Measurements from ENCODE around the gene CDK5RAP3. TPM values are rescaled to one million over a fixed set of nuclear protein-coding genes. Genes with fewer than 3 reads are reported as not detected.
A peak's percentile ranks its signal among the peaks of the same experiment; 100 is the strongest.
"Not testable (repeated sequence)": the region's sequence is repeated elsewhere in the genome, so short reads cannot be mapped to it uniquely, and the experiment has no call there.

Gene CDK5RAP3
- total RNA-seq, 1 donor from 2014 or later, result 148 TPM

DNA sequence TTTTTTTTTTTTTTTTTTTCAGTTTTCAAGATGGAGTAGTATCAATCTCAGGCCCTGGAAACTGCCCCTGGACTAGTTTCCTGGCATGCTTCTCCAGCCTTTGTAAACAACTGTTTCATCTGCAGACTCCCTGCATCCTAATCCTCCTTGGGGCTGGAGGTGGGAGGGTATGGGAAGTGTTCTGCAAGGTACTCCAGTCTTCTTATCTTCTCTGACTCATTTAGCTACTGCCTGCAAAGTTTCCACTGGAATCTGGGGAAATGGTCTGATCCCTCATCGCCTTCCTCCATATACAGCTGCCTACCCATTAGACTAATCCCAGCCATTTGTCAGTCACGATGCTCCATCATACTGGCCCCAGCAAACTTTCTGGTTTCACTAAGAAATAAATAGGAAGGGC lies 45.2 kb downstream of the CDK5RAP3 start:
- peaks cover 14% of the 10 kb centered on the region for H3K27me3 Mint-ChIP-seq (ENCODE audit: unreplicated experiment)
- peaks cover 10% of the 10 kb centered on the region for H3K4me1 Mint-ChIP-seq (ENCODE audit: unreplicated experiment)
- H3K36me3 Mint-ChIP-seq (ENCODE audit: unreplicated experiment), result no peaks in the 10 kb centered on the region
- no peaks in the 10 kb centered on the region for H3K9me3 Mint-ChIP-seq (ENCODE audit: unreplicated experiment)
- DNase-seq (ENCODE audit: extremely low spot score, unreplicated experiment), result no peak
- TF ChIP-seq, protein P1, sequence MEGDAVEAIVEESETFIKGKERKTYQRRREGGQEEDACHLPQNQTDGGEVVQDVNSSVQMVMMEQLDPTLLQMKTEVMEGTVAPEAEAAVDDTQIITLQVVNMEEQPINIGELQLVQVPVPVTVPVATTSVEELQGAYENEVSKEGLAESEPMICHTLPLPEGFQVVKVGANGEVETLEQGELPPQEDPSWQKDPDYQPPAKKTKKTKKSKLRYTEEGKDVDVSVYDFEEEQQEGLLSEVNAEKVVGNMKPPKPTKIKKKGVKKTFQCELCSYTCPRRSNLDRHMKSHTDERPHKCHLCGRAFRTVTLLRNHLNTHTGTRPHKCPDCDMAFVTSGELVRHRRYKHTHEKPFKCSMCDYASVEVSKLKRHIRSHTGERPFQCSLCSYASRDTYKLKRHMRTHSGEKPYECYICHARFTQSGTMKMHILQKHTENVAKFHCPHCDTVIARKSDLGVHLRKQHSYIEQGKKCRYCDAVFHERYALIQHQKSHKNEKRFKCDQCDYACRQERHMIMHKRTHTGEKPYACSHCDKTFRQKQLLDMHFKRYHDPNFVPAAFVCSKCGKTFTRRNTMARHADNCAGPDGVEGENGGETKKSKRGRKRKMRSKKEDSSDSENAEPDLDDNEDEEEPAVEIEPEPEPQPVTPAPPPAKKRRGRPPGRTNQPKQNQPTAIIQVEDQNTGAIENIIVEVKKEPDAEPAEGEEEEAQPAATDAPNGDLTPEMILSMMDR (IDR thresholded peaks at IDR 0.05), result no peak
- H3K27ac Mint-ChIP-seq (ENCODE audit: unreplicated experiment), result no peak overlapping the region
- H3K4me3 Mint-ChIP-seq (ENCODE audit: unreplicated experiment), result no peak overlapping the region

DNA sequence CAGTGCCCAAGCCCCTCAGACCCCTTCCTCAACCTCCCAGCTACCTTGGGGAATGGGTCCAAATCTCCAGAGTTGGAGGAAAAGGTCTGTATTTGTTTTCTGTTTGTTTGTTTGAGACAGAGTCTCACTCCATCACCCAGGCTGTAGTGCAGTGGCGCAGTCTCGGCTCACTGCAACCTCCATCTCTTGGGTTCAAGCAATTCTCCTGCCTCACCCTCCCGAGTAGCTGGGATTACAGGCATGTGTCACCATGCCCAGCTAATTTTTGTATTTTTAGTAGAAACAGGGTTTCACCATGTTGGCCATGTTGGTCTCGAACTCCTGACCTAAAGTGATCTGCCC lies 46.9 kb downstream of the CDK5RAP3 start:
- H3K4me3 Mint-ChIP-seq (ENCODE audit: unreplicated experiment); H3K4me1 Mint-ChIP-seq (ENCODE audit: unreplicated experiment); H3K9me3 Mint-ChIP-seq (ENCODE audit: unreplicated experiment); H3K27ac Mint-ChIP-seq (ENCODE audit: unreplicated experiment); DNase-seq (ENCODE audit: extremely low spot score, unreplicated experiment); H3K36me3 Mint-ChIP-seq (ENCODE audit: unreplicated experiment): not testable (repeated sequence)
- peaks cover 15% of the 10 kb centered on the region for H3K27me3 Mint-ChIP-seq (ENCODE audit: unreplicated experiment)

DNA sequence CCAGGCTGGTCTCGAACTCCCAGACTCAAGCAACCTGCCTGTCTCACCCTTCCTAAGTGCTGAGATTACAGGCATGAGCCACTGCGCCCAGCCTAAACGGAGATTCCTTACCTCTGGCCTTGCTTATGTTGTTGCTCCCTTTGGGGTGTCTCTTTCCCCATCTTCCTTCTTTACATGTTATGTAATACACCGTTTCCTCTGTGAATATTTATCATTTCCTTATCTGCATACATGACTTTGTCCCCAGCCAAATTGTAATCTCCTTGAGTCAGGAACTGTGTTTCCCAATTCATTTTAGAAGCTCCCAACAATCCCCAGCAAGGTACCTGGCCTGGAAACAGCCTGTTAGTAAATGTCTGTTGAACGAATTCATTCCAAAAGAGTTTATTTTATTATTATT lies 51.0 kb downstream of the CDK5RAP3 start:
- Mint-ChIP-seq H3K9me3 (ENCODE audit: unreplicated experiment) (no peaks in the 10 kb centered on the region), H3K4me1 (ENCODE audit: unreplicated experiment) (peaks cover 35% of the 10 kb centered on the region), H3K27ac (ENCODE audit: unreplicated experiment) (no peak overlapping the region), H3K4me3 (ENCODE audit: unreplicated experiment) (no peak overlapping the region), H3K36me3 (ENCODE audit: unreplicated experiment) (no peaks in the 10 kb centered on the region), H3K27me3 (ENCODE audit: unreplicated experiment) (peaks cover 8% of the 10 kb centered on the region)
- no peak for DNase-seq (ENCODE audit: extremely low spot score, unreplicated experiment)
- TF ChIP-seq, protein P1 (IDR thresholded peaks at IDR 0.05), result no peak

DNA sequence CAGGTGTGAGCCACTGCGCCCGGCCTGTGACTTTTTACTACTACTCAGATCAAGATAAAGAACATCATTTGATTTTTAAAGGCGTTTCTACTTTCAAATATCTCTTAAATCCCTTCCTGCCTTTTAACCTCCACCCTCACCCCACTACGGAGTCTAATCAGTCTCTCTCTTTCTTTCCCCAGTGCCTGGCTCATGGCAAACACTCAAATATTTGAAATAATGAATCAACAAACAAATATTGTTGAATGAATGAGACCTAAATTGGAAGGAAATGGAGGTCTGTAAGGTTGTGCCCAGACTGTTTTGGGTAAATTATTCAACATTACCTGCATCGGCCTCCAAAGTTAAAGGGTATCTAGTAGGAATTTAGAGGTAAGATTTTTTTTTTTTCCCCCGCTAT lies 52.0 kb downstream of the CDK5RAP3 start:
- H3K4me3 Mint-ChIP-seq (ENCODE audit: unreplicated experiment), result no peak overlapping the region
- no peak for DNase-seq (ENCODE audit: extremely low spot score, unreplicated experiment)
- peak overlapping the region; percentile 83 for H3K27ac Mint-ChIP-seq (ENCODE audit: unreplicated experiment)
- peaks cover 37% of the 10 kb centered on the region for H3K4me1 Mint-ChIP-seq (ENCODE audit: unreplicated experiment)
- H3K36me3 Mint-ChIP-seq (ENCODE audit: unreplicated experiment), result no peaks in the 10 kb centered on the region
- peaks cover 8% of the 10 kb centered on the region for H3K27me3 Mint-ChIP-seq (ENCODE audit: unreplicated experiment)
- TF ChIP-seq, protein P1 (IDR thresholded peaks at IDR 0.05), result no peak
- no peaks in the 10 kb centered on the region for H3K9me3 Mint-ChIP-seq (ENCODE audit: unreplicated experiment)

DNA sequence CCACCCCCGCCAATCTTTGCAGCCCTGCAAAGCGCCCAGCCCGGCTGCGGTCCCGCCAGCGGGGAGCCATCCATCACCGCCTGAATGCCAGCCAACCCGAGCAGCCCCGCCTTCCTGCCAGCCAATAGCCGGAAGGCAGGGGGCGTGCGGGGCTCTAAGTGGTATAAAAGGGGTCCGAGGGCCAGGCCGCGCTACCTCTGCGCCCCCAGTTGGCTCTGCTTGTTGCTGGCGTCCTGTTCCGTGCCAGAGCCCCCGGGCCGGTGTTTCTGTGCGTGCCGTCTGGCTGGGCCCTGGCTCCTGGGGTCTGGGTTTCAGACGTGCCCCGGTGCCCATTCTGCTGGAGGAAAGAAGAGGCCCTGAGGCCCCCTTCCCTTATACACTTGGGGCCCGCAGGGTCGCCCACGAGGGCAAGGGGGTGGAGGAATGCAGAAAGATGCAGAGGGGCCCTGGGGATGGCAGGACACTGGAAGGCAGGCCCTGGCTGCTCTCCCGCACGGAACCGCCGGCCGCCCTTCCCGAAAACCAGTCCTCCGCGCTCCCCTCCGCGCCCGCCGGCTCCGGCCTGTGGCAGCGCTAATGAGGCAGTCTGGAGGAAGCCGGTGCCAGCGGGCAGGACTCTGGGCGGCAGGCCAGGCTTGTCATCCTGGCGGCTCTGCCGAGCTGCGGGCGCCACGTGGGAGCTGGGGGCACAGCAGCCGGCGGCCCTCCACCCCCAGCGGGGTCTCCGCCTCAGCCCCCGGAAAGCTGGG lies 52.7 kb downstream of the CDK5RAP3 start:
- TF ChIP-seq, protein P1 (IDR thresholded peaks at IDR 0.05), result peak; percentile 40
- H3K4me1 Mint-ChIP-seq (ENCODE audit: unreplicated experiment), result peaks cover 37% of the 10 kb centered on the region
- peaks cover 8% of the 10 kb centered on the region for H3K27me3 Mint-ChIP-seq (ENCODE audit: unreplicated experiment)
- peak overlapping the region; percentile 83 for H3K27ac Mint-ChIP-seq (ENCODE audit: unreplicated experiment)
- no peaks in the 10 kb centered on the region for H3K9me3 Mint-ChIP-seq (ENCODE audit: unreplicated experiment)
- H3K4me3 Mint-ChIP-seq (ENCODE audit: unreplicated experiment), result peak overlapping the region; percentile 66
- no peaks in the 10 kb centered on the region for H3K36me3 Mint-ChIP-seq (ENCODE audit: unreplicated experiment)
- DNase-seq (ENCODE audit: extremely low spot score, unreplicated experiment), result peak; percentile 93
